HG03442 (cell line): ENCODE data around the gene IMMP1L.
"Not testable (repeated sequence)": the region's sequence is repeated elsewhere in the genome, so short reads cannot be mapped to it uniquely, and the experiment has no call there.

Experiments
- ATAC-seq: cut with Tn5 transposase; IDR thresholded peaks from one replicate; pipeline ENCODE4 v1.9.1; 2021; ENCODE audit warnings: mild to moderate bottlenecking, moderate library complexity; ENCODE audit not compliant: unreplicated experiment

The IMMP1L gene

DNA sequence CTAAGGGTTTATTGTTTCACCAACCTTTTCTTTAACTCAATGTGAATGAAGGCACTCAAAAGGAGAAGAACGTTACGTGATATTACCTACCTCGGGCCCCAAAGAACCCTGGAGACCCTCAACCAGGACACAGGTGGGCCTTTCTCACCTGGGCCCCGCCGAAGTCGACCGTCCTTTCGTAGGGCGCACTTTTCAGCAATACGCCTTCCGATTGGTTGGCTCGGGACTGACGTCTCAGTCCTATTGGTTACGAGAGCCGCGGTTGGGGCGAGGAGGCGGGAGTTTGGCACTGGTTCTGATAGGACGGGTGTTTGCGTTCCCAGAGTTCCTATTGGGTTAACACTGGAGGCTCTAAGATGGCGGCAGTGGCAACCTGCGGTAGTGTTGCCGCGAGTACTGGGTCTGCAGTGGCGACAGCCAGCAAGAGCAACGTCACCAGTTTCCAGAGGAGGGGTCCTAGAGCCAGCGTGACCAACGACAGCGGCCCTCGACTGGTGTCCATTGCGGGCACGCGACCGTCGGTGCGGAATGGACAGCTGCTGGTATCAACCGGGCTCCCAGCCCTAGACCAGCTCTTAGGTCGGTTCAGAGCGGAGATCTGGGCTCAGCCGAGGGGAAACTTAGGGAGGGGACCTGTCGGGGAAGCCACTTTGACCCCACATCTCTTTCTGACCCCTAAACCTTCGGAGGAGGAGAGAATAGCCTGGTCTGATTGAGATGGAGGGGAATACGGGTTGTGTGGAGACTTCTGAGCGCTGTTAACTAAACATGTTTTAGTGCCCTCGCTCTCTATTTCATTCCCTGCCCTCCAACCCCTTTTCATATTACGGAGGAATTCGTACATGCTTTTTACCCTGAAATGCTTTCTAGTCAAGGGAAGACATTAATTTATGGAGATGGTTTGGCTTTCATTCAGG is at the start of gene IMMP1L, which contains the start of gene ELP4:
Gene IMMP1L, minus strand, starts transcription at position 194 of the 917 bp plus-strand sequence. CDS start 46,346 bp downstream, outside the sequence.
Gene ELP4, plus strand, starts transcription at position 339 of the 917 bp plus-strand sequence. Its CDS starts 18 bp downstream, at position 357.
- ATAC-seq: peak; percentile 100

DNA sequence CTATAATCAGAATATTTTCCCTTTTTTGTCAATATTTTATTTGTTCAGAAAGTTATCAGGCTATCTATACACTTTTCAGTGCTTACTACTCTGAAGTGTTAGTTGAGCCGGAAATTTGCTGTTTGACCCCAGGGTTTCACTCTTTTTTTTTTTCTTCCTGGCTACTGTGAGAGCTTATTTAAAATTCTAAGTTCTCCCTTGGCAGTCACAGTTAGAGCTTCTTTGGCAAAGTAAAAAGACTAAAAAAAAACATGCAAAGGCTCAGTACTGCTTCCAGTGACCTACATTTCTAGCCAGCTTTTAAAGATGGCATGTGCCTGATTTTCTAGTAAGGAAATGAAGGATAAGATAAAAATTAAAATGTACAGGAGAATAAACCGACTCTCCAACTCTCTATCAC is 48.6 kb upstream of the IMMP1L start:
- ATAC-seq: no peak

DNA sequence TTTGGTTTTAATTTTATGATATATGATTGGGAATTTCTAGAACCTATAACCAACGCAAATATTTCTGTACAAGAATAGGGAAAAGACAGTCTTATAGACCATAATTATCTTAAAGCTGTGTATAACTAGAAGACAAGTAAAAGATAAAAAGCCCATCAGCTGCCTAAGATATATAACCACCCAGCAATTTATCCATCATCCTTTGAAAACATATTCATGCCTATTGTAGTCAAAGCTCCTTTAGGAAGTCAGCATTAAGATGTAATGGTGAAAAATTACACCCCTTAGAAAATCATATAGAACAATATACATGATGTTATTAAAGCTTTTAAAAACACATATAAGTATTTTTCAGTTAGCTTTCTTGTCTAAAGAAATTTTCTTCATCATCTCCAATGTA is 46.5 kb upstream of the IMMP1L start:
- no peak for ATAC-seq

- ATAC-seq: no peak
These were observed 33.4 kb upstream of the IMMP1L start for GRCh38 chr11:31542862-31543261.

GRCh38 chr11:31535479-31535878 is 26.1 kb upstream of the IMMP1L start:
- no peak for ATAC-seq

DNA sequence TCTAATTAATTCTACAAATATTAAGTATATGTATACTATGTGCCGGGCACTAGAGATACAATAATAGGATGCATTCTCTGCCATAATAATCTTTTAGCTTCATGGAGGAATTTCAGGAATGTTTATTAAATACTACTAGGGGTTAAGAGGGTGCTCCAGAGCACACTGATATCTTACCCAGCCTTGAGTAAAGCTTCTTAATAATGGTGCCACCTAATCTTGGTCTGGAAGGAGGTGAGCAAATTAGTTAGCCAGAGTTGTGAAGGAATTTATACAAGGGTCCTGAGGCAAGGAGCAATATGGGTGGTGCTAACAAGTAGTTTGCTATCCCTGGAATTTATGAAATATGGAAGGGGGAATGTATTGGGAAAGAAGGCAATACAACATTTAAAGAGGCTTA is 21.9 kb upstream of the IMMP1L start:
- no peak for ATAC-seq

DNA sequence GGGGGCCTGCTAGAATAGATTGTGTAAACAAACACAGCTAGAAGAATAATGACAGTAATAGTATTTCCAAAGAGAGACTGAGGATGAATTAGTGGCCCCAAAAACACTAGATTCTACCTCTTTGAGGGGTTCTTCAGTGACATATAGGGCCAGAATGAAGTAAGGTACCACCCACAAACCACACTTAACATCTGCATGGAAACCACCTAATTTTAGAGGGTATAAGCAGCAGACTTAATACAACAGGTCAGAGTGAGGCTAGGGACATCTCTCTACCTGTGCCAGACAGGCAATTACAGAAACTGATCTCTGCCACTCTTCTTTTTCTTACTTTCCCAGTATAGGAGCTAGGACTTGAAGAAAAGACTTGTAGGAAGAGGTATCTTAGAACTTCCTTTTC is 20.3 kb upstream of the IMMP1L start:
- peak; percentile 63 for ATAC-seq

- ATAC-seq: no peak
These were observed 19.8 kb upstream of the IMMP1L start for GRCh38 chr11:31529189-31529588.

GRCh38 chr11:31521497-31522150 is 12.2 kb upstream of the IMMP1L start:
- ATAC-seq: no peak

GRCh38 chr11:31512117-31512516 is 2.7 kb upstream of the IMMP1L start:
- no peak for ATAC-seq

- ATAC-seq: peak; percentile 0
These were observed 382 bp downstream of the IMMP1L start for GRCh38 chr11:31509051-31509428.

DNA sequence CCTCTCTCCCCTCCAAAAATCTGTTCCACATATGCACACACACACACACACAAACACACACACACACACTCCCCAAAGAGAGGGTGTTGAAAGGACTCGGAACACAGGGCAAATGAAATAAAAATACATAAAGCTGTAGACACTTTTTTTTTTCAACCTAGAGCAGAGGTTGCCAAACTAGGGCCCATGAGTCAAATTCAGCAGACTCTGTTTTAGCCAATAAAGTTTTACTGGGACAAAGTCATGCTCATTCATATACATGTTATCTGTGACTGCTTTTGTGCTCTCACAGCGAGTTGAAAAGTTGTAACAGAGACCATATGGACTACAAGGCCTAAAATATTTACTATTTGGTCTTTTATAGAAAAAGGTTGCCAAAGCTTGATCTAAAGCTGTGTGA is 8.9 kb downstream of the IMMP1L start:
- ATAC-seq: no peak

- no peak for ATAC-seq
These were observed 9.7 kb downstream of the IMMP1L start for GRCh38 chr11:31499576-31500178.

DNA sequence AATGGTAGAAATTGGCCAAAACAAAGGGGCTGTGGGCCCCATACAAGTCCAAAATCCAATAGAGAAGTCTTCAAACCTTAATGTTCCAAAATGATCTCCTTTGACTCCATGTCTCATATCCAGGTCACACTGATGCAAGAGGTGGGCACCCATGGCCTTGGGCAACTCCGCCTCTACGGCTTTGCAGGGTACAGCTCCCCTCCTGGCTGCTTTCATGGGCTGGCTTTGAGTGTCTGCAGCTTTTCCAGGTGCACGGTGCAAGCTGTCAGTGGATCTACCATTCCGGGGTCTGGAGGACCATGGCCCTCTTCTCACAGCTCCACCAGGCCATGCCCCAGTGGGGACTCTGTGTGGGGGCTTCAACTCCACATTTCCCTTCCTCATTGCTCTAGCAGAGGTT is 15.7 kb downstream of the IMMP1L start:
- ATAC-seq: not testable (repeated sequence)

- ATAC-seq: no peak
These were observed 16.2 kb downstream of the IMMP1L start for GRCh38 chr11:31493235-31493634.

GRCh38 chr11:31492320-31492913 is 17.0 kb downstream of the IMMP1L start:
- ATAC-seq: no peak

DNA sequence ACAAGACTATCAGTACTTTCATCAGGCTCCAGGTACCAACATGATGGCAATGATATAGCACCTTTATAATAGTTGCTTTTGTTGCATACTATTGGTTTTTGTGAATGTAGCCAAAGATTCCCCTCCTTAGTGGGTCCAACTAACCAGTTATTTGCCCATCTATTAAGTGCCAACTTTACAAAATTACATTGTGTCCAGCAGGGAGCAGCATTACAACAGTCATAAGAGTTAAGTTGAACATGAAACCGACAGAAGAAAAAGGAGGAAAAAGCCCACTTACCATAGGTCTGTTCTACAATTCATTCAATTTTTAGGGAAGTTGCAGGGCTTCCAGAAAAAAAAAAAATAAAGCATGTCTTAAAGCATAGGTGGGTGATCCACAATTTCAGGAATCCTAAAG is 21.6 kb downstream of the IMMP1L start:
- ATAC-seq: no peak

GRCh38 chr11:31484497-31484896 is 24.9 kb downstream of the IMMP1L start:
- ATAC-seq: no peak

DNA sequence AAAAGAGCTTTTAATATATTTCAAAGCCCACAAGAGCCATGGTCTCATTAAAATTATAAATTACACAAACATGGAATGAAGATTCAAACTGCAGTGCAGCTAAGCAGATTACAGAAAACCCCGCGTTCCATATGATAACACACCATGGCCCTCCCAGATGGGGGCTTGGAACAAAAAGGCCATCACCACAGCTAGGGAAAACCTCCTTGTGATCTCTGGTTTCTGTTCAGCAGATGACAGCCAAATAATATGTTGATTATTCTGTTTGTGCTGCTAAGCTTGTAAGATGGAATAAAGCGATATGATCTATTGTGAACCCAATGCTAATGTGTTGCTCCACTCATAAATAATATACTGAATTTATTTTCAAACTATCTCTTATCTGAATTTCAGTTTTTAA is 28.5 kb downstream of the IMMP1L start:
- ATAC-seq: no peak

DNA sequence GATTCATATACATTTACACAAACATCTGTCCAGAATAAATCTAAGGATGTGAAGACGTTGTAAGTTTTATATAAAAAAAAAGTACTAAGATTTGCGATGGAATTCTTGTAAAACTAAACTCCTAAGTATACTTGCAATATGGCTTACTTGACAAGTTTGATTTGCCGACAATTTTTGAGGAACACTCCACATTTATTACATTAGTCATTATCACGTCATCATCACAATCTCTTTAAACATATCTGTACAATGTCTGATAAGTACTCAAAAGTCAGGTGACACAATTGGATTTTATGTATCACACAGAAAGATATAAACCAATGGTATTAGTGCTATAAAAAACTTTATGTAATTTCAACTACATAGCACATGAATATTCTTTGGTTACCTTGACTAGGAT is 30.4 kb downstream of the IMMP1L start:
- no peak for ATAC-seq

DNA sequence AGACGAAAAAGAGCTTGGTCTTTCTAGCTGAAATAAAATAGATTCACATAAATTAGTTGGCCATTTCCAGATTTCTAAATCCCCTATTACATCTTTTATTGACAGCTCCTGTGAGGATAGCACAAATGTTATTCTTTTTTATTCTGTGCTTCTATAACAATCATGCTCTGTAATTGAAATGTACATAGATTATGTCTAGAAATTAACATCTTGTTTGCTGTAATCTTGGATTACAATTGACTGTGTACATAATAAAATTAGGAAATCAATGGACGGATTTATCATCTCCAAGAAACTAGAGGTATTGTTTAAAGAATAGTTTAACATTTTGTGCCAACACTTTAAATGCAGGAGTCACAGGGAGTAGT is 31.2 kb downstream of the IMMP1L start:
- no peak for ATAC-seq
